SH-SY5Y (cell line): ENCODE results near the gene DEPDC5.

Source experiments
- GATA2 ChIP-seq: IDR thresholded peaks from 2 replicates; pipeline ENCODE4 v1.6.1; 2011; ENCODE audit warnings: mild to moderate bottlenecking, low read depth, low read length
- GATA3 ChIP-seq: IDR thresholded peaks from 2 replicates; pipeline ENCODE4 v1.6.1; 2011; ENCODE audit warnings: low read depth, mild to moderate bottlenecking, low read length, moderate library complexity

DNA sequence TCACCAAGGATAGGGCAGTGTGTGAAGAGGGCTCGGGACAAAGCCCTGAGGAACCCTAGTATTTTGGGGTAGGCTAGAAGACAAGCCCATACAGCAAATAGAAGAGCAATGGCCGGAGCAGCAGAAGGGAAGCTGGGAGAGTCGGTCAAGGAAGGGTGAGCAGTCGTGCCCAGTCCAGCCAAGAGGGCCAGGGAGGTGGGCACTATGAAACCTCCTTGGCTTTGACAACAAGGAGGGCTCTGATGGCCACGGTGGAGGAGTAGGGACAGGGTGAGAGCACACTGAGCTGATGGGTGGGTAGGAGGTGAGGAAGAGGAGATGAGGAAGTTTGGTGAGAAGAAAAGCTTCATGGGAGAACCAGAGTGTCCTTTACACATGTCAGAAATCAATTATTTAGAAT is 188.3 kb downstream of the DEPDC5 start:
- TF ChIP-seq GATA2 (no peak), GATA3 (no peak)
